ENCODE results near the gene ROPN1B.

ROPN1B gene

DNA sequence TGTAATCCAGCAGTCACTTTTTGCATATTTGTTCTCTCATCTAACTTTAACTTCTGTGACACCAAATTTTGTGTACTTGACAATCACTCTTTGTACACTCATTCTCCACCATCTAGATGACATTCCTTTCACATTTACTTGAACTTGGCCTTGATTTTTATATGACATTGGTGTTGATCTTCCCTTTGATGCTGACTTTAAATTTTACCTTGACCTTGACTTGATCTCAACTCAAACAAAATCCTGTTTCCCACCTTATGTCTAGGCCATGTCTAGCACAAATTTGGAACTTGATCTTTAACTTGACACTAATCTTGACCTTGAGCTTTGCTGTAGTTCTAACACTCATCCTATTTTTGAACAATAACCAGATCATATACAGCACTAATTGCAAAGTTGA is 33.2 kb downstream of the ROPN1B start:
- Histone ChIP-seq H3K9me3 (ENCODE audit: low read length) (no peaks in the 10 kb centered on the region), H3K9me2 (ENCODE audit: low read depth, low read length) (no peaks in the 10 kb centered on the region), H3K27ac (ENCODE audit: low read depth, low read length, poor library complexity, severe bottlenecking) (no peak overlapping the region), H3K9ac (ENCODE audit: low read length) (no peak overlapping the region), H3F3A (ENCODE audit: insufficient read depth, low read length) (no peaks in the 10 kb centered on the region), H2AFZ (ENCODE audit: low read length) (no peak overlapping the region), H3K4me1 (ENCODE audit: insufficient read depth, low read length, severe bottlenecking) (no peaks in the 10 kb centered on the region), H4K20me1 (ENCODE audit: insufficient read depth, low read length) (no peaks in the 10 kb centered on the region), H3K4me2 (ENCODE audit: low read length) (no peak overlapping the region), H3K79me2 (ENCODE audit: insufficient read depth, low read length) (no peaks in the 10 kb centered on the region), H3K4me3 (ENCODE audit: low read depth, low read length, poor library complexity, severe bottlenecking) (no peak overlapping the region), H3K36me3 (ENCODE audit: insufficient read depth, low read length) (no peaks in the 10 kb centered on the region), H3K27me3 (ENCODE audit: insufficient read depth, low read length) (no peaks in the 10 kb centered on the region)
- TF ChIP-seq, protein P1, sequence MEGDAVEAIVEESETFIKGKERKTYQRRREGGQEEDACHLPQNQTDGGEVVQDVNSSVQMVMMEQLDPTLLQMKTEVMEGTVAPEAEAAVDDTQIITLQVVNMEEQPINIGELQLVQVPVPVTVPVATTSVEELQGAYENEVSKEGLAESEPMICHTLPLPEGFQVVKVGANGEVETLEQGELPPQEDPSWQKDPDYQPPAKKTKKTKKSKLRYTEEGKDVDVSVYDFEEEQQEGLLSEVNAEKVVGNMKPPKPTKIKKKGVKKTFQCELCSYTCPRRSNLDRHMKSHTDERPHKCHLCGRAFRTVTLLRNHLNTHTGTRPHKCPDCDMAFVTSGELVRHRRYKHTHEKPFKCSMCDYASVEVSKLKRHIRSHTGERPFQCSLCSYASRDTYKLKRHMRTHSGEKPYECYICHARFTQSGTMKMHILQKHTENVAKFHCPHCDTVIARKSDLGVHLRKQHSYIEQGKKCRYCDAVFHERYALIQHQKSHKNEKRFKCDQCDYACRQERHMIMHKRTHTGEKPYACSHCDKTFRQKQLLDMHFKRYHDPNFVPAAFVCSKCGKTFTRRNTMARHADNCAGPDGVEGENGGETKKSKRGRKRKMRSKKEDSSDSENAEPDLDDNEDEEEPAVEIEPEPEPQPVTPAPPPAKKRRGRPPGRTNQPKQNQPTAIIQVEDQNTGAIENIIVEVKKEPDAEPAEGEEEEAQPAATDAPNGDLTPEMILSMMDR (IDR thresholded peaks at IDR 0.05; ENCODE audit: low read length) = no peak
- TF ChIP-seq EZH2 (IDR thresholded peaks at IDR 0.05; ENCODE audit: borderline replicate concordance, low read length) = no peak

DNA sequence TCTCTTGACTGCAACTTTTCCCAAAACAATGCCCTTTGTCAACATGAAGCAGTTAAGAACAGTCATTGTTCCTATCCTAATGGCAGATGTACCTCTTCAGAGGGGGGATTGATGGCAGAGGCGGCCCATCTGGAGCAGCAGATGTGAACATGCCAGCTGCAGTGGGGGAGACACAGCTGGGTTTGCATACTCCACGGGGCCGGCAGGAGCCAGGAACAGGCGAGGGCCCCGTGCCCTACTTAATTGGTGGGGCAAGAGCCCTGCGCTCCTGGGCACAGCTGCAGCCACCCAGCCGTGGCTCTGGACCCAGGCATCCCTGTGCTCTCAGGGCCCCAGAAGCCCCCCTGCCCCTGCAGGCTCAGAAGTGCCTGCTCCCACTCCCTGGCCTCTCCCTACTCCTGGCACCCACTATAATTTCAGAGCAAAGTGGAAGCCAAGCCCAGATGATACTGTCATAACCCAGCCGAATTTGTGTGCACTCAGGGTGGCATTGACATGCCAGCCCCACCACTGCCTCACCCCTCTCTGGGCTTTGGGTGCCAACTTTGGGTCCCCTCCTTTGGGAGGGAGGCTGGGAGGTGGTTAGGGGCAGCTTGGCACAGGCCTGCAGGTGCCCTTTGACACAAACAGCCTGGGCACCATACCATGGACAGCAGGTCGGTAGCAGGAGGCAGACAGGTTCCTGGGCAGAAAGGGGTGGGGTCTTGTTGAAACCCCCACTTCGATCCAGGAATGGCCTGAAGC is 34.6 kb downstream of the ROPN1B start:
- Histone ChIP-seq H3K27me3 (ENCODE audit: insufficient read depth, low read length) (no peaks in the 10 kb centered on the region), H3F3A (ENCODE audit: insufficient read depth, low read length) (no peaks in the 10 kb centered on the region), H3K4me1 (ENCODE audit: insufficient read depth, low read length, severe bottlenecking) (no peaks in the 10 kb centered on the region), H4K20me1 (ENCODE audit: insufficient read depth, low read length) (no peaks in the 10 kb centered on the region), H2AFZ (ENCODE audit: low read length) (no peak overlapping the region), H3K9me2 (ENCODE audit: low read depth, low read length) (no peaks in the 10 kb centered on the region), H3K4me2 (ENCODE audit: low read length) (no peak overlapping the region), H3K9ac (ENCODE audit: low read length) (no peak overlapping the region), H3K4me3 (ENCODE audit: low read depth, low read length, poor library complexity, severe bottlenecking) (no peak overlapping the region), H3K27ac (ENCODE audit: low read depth, low read length, poor library complexity, severe bottlenecking) (no peak overlapping the region), H3K36me3 (ENCODE audit: insufficient read depth, low read length) (no peaks in the 10 kb centered on the region), H3K79me2 (ENCODE audit: insufficient read depth, low read length) (no peaks in the 10 kb centered on the region), H3K9me3 (ENCODE audit: low read length) (no peaks in the 10 kb centered on the region)
- TF ChIP-seq, protein P1 (IDR thresholded peaks at IDR 0.05; ENCODE audit: low read length) = no peak
- no peak for TF ChIP-seq EZH2 (IDR thresholded peaks at IDR 0.05; ENCODE audit: borderline replicate concordance, low read length)

DNA sequence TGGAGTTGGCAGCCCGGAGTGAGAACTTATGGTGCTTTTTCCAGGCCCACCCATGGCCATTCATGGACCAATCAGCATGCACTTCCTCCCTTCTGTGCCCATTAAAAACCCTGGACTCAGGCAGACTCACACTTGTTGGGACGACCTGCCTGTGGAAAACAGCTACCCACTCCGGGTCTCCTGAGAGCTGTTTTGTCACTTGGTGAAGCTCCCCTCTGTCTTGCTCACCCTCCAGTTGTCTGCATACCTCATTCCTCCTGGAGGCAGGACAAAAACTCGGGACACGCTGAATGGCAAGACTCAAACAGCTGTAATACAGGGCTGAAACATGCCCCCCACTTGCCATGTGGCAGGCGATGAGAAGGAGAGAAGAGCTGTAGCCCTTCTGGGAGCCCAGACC is 35.2 kb downstream of the ROPN1B start:
- Histone ChIP-seq H2AFZ (ENCODE audit: low read length) (no peak overlapping the region), H3K9me2 (ENCODE audit: low read depth, low read length) (no peaks in the 10 kb centered on the region), H3K4me3 (ENCODE audit: low read depth, low read length, poor library complexity, severe bottlenecking) (no peak overlapping the region), H3K9me3 (ENCODE audit: low read length) (no peaks in the 10 kb centered on the region), H3K36me3 (ENCODE audit: insufficient read depth, low read length) (no peaks in the 10 kb centered on the region), H3K27ac (ENCODE audit: low read depth, low read length, poor library complexity, severe bottlenecking) (no peak overlapping the region), H3K9ac (ENCODE audit: low read length) (no peak overlapping the region), H3F3A (ENCODE audit: insufficient read depth, low read length) (no peaks in the 10 kb centered on the region), H3K27me3 (ENCODE audit: insufficient read depth, low read length) (no peaks in the 10 kb centered on the region), H3K79me2 (ENCODE audit: insufficient read depth, low read length) (no peaks in the 10 kb centered on the region), H4K20me1 (ENCODE audit: insufficient read depth, low read length) (no peaks in the 10 kb centered on the region), H3K4me2 (ENCODE audit: low read length) (no peak overlapping the region), H3K4me1 (ENCODE audit: insufficient read depth, low read length, severe bottlenecking) (no peaks in the 10 kb centered on the region)
- no peak for TF ChIP-seq EZH2 (IDR thresholded peaks at IDR 0.05; ENCODE audit: borderline replicate concordance, low read length)
- TF ChIP-seq, protein P1 (IDR thresholded peaks at IDR 0.05; ENCODE audit: low read length) = no peak

Data from OCI-LY1 (cell line).